NCI-H526 (cell line): Measurements from ENCODE around the gene SEC22A.
A peak's percentile ranks its signal among the peaks of the same experiment; 100 is the strongest.

Source experiments
- DNase-seq, 2 experiments: peaks; one replicate each; lab custom pipeline; 2025; lab: John Stamatoyannopoulos, UW

The SEC22A gene

GRCh38 chr3:123287962-123288302 lies 86.2 kb downstream of the SEC22A start:
- DNase-seq = no peak

- DNase-seq = no peak
Measured at GRCh38 chr3:123289391-123290106, 87.8 kb downstream of the SEC22A start.

- DNase-seq = no peak
Measured at GRCh38 chr3:123290107-123290930, 88.6 kb downstream of the SEC22A start.

- DNase-seq = no peak
Measured at GRCh38 chr3:123290962-123291361, 89.2 kb downstream of the SEC22A start.

- no peak for DNase-seq
Measured at GRCh38 chr3:123291404-123291803, 89.7 kb downstream of the SEC22A start.

GRCh38 chr3:123292321-123293310 lies 90.9 kb downstream of the SEC22A start:
- DNase-seq = no peak

GRCh38 chr3:123294296-123294938 lies 92.7 kb downstream of the SEC22A start:
- DNase-seq = no peak

DNA sequence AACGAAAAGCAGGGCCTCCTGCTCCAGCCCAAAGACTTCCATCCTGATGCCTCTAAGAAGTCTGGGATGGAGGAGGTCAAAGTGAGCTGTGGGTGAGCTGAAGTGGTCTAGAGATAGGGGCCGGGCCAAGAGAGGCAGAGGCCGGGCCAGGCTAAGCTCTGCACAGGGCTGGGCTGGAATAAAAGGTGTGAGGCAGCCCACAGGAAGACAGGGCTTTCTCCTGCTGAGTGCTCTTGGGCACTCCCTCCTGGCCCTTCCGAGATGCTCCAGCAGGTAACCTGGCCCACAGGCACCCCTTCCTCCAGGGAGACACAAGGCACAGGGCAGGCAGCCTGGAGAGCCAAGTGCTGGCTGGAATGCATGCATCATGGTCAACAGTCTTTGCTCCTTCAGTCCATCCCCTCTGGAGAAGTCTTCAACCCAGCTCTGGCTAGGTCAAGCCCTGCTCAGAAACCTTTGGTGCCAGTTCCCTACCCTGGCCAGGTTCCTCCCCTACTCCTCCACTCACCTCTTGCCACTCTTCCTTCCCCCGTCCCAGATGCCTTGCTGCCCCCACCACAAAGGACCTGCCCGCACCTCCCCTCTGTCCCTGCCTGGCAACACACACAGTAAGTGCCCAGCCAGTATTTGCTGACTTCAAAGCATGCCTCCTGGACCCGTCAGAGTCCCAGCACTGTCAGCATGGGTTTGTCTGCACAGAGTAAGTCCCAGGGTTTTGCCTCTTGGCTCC lies 93.6 kb downstream of the SEC22A start:
- DNase-seq = no peak

GRCh38 chr3:123295901-123296250 lies 94.1 kb downstream of the SEC22A start:
- no peak for DNase-seq

- DNase-seq = no peak
Measured at GRCh38 chr3:123296261-123296660, 94.5 kb downstream of the SEC22A start.

- no peak for DNase-seq
Measured at GRCh38 chr3:123296836-123297626, 95.3 kb downstream of the SEC22A start.

GRCh38 chr3:123297627-123297899 lies 95.8 kb downstream of the SEC22A start:
- DNase-seq = peak in 1 of 2 experiments; percentile 42

GRCh38 chr3:123298903-123299302 lies 97.2 kb downstream of the SEC22A start:
- no peak for DNase-seq

- DNase-seq = no peak
Measured at GRCh38 chr3:123299581-123299980, 97.8 kb downstream of the SEC22A start.

DNA sequence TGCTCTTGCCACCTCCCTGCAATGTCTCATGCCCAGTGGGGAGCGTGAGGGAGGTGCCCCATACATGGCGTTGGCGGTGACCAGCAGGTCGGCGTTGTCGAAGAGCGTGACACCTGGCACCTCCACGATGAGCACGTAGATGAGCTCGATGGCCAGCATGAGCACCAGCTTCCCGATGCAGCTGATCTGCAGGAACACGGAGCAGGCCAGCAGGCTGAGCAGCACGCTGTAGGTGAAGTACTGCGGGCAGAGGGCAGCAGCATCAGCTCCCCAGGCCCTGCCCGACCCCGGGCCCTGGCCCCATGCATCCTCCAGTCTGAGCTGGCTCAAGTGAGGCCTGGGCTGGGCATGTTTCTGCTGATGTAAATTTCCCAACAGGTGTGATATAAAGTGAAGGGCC lies 98.3 kb downstream of the SEC22A start:
- no peak for DNase-seq

DNA sequence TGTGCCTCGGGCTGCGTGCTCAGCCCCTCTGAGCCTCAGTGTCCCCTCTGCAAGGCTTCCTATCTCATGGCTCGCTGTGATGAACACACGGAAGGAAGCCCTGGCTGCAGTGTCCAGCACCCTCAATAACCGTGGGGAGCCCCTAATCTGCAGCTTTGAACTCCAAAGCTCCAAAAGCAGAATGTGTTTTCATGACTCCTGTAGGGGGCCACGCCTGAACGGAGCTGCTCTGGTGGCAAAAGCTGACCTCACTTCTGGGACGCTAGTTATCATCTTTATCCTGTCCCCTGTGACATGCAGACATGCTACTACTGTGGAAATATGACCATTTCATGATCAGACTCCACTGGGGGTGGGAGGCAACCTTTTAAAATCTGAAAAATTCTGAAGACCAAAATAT lies 98.8 kb downstream of the SEC22A start:
- DNase-seq = no peak

DNA sequence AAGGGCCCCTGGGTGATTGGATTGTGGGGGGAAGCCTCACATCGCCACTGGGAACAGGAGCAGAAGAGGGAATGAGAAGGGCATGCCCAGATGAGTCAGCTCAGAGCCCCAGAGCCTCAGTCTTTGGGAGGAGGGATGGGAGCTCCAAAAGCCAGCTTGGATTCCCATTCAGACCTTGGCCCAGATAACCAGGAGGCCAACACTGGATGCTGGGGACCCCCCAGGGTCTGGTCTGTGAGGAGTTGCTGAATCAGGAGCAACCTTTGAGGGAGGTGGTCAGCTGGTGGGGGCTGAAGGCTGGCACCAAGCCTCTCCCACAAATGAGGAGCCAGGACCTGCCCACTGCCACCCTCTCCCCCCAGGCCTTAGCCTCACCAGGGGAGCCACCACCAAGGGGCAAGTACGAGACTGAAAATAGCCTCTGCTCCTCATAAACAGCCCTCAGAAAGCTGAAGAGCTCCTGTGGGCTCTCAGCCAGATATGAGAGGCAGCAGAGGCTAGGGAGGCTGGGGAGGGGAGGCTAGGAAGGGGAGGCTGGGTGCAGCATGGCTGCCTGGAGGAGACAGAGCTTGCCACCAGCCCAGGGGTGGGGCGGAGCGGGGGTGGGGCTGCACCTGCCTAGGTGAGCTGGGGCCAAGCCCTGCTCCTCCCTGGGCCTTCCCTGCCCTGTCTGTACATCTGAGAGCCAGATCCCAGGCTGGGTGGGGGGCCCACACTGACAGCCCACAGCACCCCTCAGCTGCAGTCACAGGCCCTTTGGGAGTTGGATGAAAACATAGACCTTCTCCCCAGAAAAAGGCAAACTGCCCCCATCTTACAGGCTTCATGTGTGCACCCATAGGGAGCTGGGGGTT lies 99.8 kb downstream of the SEC22A start:
- no peak for DNase-seq

- DNase-seq = no peak
Measured at GRCh38 chr3:123302961-123303360, 101.2 kb downstream of the SEC22A start.

- DNase-seq = no peak
Measured at GRCh38 chr3:123303976-123304560, 102.3 kb downstream of the SEC22A start.
